ENCODE data around the gene ADGRB3.

GRCh38 chr6:69343851-69344250 lies 708.8 kb downstream of the ADGRB3 start:
- TF ChIP-seq CTCF (IDR thresholded peaks at IDR 0.05) (no peak), EP300 (IDR thresholded peaks at IDR 0.05; ENCODE audit: borderline replicate concordance in 1 of 2, low read depth in 1 of 2, low read length in 1 of 2) (no peak)
